RWPE1 (cell line): ENCODE results near the gene TBC1D5.

ENCODE experiments used
- CTCF ChIA-PET: fragments of 350-600 bp; sonication (Branson Sonifier 250); formaldehyde crosslinking; extraction: SDS; loops from one replicate; lab custom pipeline; 2021; lab: Yijun Ruan, JAX
- POLR2A ChIA-PET: fragments of 400-600 bp; formaldehyde crosslinking; extraction: SDS; loops from one replicate; lab custom pipeline; 2020; ENCODE audit warnings: antibody characterized with exemption; ENCODE audit not compliant: low non-redundant PET; lab: Yijun Ruan, JAX
- DNase-seq: peaks from one replicate; pipeline ENCODE4 v3.0.0; 2012; ENCODE audit warnings: low spot score
- H3K27ac ChIP-seq: fragments of 450-650 bp; 2 replicates; pipeline ENCODE4 v1.5.1; 2017
- TF ChIP-seq, protein P1 (sequence below): fragments of 450-650 bp; conservative IDR thresholded peaks from 2 replicates; pipeline ENCODE4 v1.5.1; 2017; ENCODE audit warnings: low read depth, mild to moderate bottlenecking

The TBC1D5 gene

DNA sequence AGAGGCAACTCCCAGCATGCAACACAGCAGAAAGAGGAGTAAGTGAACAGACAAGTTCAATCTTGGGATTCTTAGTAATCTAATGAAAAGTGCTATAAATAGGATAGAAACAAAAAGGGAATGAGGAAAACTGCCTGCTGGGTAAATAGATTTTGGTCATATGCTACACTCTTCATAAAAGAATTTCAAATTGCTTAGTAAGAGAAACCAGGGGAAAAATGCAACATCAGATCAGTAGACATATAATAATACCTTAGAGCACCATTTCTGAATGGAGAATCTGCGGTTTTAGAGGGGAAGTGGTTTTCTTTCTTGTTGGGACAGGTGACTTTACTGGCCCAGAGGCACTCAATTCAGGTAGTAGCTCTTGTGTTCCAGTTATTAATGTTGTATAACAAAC lies 13.4 kb upstream of the TBC1D5 start:
- ChIA-PET CTCF (no interaction called here), POLR2A (no interaction called here)
- TF ChIP-seq, protein P1, sequence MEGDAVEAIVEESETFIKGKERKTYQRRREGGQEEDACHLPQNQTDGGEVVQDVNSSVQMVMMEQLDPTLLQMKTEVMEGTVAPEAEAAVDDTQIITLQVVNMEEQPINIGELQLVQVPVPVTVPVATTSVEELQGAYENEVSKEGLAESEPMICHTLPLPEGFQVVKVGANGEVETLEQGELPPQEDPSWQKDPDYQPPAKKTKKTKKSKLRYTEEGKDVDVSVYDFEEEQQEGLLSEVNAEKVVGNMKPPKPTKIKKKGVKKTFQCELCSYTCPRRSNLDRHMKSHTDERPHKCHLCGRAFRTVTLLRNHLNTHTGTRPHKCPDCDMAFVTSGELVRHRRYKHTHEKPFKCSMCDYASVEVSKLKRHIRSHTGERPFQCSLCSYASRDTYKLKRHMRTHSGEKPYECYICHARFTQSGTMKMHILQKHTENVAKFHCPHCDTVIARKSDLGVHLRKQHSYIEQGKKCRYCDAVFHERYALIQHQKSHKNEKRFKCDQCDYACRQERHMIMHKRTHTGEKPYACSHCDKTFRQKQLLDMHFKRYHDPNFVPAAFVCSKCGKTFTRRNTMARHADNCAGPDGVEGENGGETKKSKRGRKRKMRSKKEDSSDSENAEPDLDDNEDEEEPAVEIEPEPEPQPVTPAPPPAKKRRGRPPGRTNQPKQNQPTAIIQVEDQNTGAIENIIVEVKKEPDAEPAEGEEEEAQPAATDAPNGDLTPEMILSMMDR, result no peak
- no peak for DNase-seq
- no peak overlapping the region for H3K27ac ChIP-seq

DNA sequence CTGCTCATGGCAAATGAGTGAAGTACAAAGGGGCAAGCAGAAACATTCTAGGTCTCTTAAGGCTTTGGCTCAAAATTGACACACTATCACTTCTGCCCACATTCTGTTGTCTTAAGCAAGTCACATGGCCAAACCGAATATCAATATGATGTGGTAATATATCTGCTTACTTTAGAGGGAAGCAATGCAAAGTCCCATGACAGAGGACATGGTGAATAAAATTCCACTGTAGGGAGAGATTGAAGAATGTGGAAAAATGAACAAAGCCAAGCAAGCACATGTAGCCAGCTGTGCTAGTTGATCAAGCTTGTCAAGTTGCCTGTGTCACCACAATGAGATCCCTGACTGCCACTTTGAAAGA lies 11.2 kb upstream of the TBC1D5 start:
- TF ChIP-seq, protein P1, result no peak
- POLR2A ChIA-PET, result no interaction called here
- CTCF ChIA-PET, result no interaction called here
- no peak for DNase-seq
- H3K27ac ChIP-seq, result no peak overlapping the region

DNA sequence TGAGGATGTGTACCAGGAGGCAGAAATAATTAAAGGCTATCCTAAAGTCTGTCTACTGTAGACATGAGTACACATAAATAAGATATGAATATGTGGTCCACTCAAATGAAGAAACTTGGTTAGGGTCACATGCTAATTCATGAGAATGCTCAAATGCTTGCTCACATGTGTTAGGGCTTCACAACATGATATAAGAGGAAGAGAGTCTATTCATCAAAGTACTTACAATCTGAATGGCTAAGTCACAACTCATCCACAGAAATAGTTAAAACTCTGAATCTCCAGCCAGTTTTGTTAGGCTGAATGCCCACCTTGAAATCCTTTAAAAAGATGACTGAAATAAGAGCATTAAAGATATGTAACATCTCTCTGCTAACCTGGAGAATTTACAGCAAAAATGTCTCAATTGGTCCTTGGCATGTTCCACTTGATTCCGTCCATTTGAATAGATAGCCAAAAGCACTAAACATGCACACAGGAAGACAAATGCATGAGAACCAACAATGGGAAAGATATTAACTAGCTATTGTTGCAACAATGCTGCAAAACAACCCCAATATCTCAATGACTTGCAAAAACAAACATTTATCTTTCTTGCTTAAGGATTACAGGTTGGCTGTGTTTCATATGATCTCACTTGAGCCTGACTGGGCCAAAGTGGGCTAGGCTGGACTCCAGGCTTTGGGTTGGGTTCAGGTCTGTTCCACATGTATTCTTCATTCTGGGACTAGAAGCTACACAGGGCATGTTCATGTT lies 10.6 kb upstream of the TBC1D5 start:
- ChIA-PET CTCF (no interaction called here), POLR2A (no interaction called here)
- TF ChIP-seq, protein P1, result no peak
- DNase-seq, result no peak
- no peak overlapping the region for H3K27ac ChIP-seq

DNA sequence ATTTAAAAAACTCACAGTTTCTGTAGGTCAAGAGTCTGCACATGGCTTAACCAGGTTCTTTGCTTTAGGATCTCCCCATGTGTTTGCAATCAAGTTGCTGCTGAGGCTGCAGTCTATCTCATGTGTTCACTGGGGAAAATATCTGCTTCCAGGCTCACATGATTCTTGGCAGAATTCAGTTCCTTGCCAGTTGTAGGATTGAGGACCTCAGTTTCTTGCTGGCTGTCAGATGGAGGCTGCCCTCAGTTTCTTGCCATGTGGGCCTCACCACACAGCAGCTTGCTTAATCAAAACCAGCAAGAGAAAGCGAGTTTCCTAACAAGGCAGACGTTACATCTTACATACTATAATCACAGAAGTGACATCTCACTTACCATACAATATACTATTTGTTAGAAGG lies 10.0 kb upstream of the TBC1D5 start:
- no peak overlapping the region for H3K27ac ChIP-seq
- POLR2A ChIA-PET, result no interaction called here
- TF ChIP-seq, protein P1, result no peak
- DNase-seq, result no peak
- CTCF ChIA-PET, result no interaction called here

DNA sequence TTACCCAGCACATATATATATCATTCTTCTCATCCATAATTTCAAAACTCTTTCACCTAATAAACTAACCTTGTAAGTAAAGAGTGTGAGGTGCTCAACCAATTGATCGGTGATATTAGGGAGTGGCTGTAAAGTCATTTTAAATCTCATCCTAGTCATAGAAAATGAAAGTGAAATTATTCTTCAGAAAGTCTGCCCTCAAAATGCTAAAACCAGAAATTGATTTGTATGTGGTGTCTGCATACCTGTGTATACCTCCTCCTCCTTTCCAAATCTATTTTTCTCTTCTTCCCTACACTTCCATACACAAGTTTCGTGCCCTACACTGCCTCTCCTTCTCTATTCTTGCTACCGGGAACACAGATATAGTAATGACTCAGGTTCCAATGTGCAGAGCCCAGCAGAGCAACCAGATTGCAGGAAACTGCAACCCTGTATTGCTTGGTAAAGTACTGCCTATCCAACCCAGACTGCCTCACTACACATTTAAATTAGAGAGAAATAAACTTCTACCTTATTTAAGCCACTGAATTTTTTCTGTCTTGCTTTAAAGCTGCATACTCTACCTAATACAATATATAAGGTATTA lies 7.4 kb upstream of the TBC1D5 start:
- H3K27ac ChIP-seq, result no peak overlapping the region
- POLR2A ChIA-PET, result no interaction called here
- no peak for DNase-seq
- TF ChIP-seq, protein P1, result no peak
- CTCF ChIA-PET, result no interaction called here

DNA sequence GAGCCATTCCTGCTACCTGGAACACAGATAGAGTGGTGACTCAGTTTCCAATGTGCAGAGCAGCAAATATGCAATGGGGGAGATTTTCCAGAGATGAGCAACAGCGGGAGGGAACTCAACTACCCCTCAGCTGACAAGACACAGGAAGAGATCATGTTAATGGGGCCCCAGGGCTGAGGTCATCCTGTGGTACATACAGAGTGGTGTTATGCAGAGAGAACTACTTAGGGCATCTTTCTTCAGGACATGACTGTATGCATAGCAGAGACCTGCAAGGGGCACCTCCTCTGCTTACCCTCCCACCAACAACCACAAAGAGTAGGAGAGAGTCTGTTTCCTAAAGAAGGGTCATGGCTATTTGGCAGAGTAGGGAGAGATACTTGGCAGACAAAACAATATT lies 6.8 kb upstream of the TBC1D5 start:
- no peak for DNase-seq
- CTCF ChIA-PET, result no interaction called here
- no peak overlapping the region for H3K27ac ChIP-seq
- POLR2A ChIA-PET, result no interaction called here
- TF ChIP-seq, protein P1, result no peak
